Left ventricle myocardium inferior (tissue), 1 donor: ENCODE results near the gene CEPT1. TPM values are rescaled to one million over a fixed set of nuclear protein-coding genes. Genes with fewer than 3 reads are reported as not detected.
"Not testable (repeated sequence)": the region's sequence is repeated elsewhere in the genome, so short reads cannot be mapped to it uniquely, and the experiment has no call there.

Experiments used
- DNase-seq: peaks from one replicate; pipeline ENCODE4 v3.0.0-alpha.2; 2020
- H3K27ac ChIP-seq: fragments of 200-600 bp; replicated peaks from 2 replicates; pipeline ENCODE4 v1.8.0; 2021
- H3K27me3 ChIP-seq: fragments of 200-600 bp; 2 replicates; pipeline ENCODE4 v1.8.0; 2021; ENCODE audit warnings: low read depth
- H3K36me3 ChIP-seq: fragments of 200-600 bp; 2 replicates; pipeline ENCODE4 v1.8.0; 2021
- H3K4me1 ChIP-seq: fragments of 200-600 bp; 2 replicates; pipeline ENCODE4 v1.8.0; 2021
- H3K4me3 ChIP-seq: fragments of 200-600 bp; 2 replicates; pipeline ENCODE4 v1.8.0; 2021; ENCODE audit warnings: mild to moderate bottlenecking, moderate library complexity
- H3K9me3 ChIP-seq: fragments of 200-600 bp; replicated peaks from 2 replicates; pipeline ENCODE4 v1.8.0; 2021
- CTCF ChIP-seq: fragments of 200-600 bp; IDR thresholded peaks from 2 replicates; pipeline ENCODE4 v1.8.0; 2021; ENCODE audit warnings: antibody characterized with exemption, mild to moderate bottlenecking, borderline replicate concordance
- intact Hi-C: fragments of 100-400 bp; cut with micrococcal nuclease; formaldehyde crosslinking; loops from one replicate; pipeline ENCODE4 v1.11.0; 2022
- long read RNA-seq: library from polyadenylated mRNA; unstranded; transcript quantifications from one replicate; pipeline ENCODE4 v2.0.0, GENCODE V29; 2021
- total RNA-seq: library from RNA; stranded (reverse); fragmentation: NEBNext Ultra II Directional; extraction: Animal tissue kit (Norgen Biotek cat#: 25700); gene quantifications from one replicate; pipeline ENCODE4 v1.2.1, GENCODE V29; 2021
- donor health status: DM: no; HTN: yes; CAD: no; lungs with severe emphysema.

The CEPT1 gene
- 14.0 TPM for total RNA-seq
- long read RNA-seq, transcript CEPT1-201 (9 exons, 2,198 nt) = major isoform, 7 of 14 reads
- long read RNA-seq, partial matches to known transcripts = 0 of 14 reads
- long read RNA-seq, other reads (novel, unspliced or antisense) = 7 of 14 reads

GRCh38 chr1:111139956-111140679, at the start of gene CEPT1, which contains the start of gene DRAM2:
Gene CEPT1, plus strand, starts transcription at chr1:111140223. Its CDS starts 7,492 bp downstream, at chr1:111147715.
Gene DRAM2, minus strand, starts transcription at chr1:111140093. Its CDS starts 8,539 bp downstream, at chr1:111131554.
- peaks cover 42% of the 10 kb centered on the region for H3K4me1 ChIP-seq
- no peak for TF ChIP-seq CTCF
- intact Hi-C loops = no loop called here
- H3K27me3 ChIP-seq = no peaks in the 10 kb centered on the region
- peak; percentile 94 for DNase-seq
- no peaks in the 10 kb centered on the region for H3K9me3 ChIP-seq
- H3K27ac ChIP-seq = peak within 1 kb of the TSS; percentile 95
- H3K36me3 ChIP-seq = peaks cover 26% of the 10 kb centered on the region
- H3K4me3 ChIP-seq = peak within 1 kb of the TSS; percentile 96

- peaks cover 73% of the 10 kb centered on the region for H3K9me3 ChIP-seq
- H3K4me1 ChIP-seq, H3K4me3 ChIP-seq, H3K27ac ChIP-seq, intact Hi-C loops, H3K36me3 ChIP-seq, H3K27me3 ChIP-seq, DNase-seq: not testable (repeated sequence)
Measured at GRCh38 chr1:111095421-111095820, 44.6 kb upstream of the CEPT1 start.

GRCh38 chr1:111097356-111098099, 42.5 kb upstream of the CEPT1 start:
- intact Hi-C loops = no loop called here
- Histone ChIP-seq H3K4me3 (no peak overlapping the region), H3K9me3 (peaks cover 86% of the 10 kb centered on the region), H3K4me1 (no peaks in the 10 kb centered on the region), H3K27me3 (no peaks in the 10 kb centered on the region), H3K27ac (no peak overlapping the region), H3K36me3 (peaks cover 4% of the 10 kb centered on the region)
- TF ChIP-seq CTCF = no peak
- no peak for DNase-seq

- no peak for DNase-seq
- no peak for TF ChIP-seq CTCF
- Histone ChIP-seq H3K27ac (no peak overlapping the region), H3K9me3 (peaks cover 75% of the 10 kb centered on the region), H3K4me1 (no peaks in the 10 kb centered on the region), H3K4me3 (no peak overlapping the region), H3K27me3 (no peaks in the 10 kb centered on the region), H3K36me3 (peaks cover 4% of the 10 kb centered on the region)
- intact Hi-C loops = no loop called here
Measured at GRCh38 chr1:111099289-111099688, 40.7 kb upstream of the CEPT1 start.

GRCh38 chr1:111101854-111102642, 38.0 kb upstream of the CEPT1 start:
- H3K27ac ChIP-seq = no peak overlapping the region
- no peaks in the 10 kb centered on the region for H3K4me1 ChIP-seq
- intact Hi-C loops = no loop called here
- peaks cover 47% of the 10 kb centered on the region for H3K9me3 ChIP-seq
- TF ChIP-seq CTCF = no peak
- H3K4me3 ChIP-seq = no peak overlapping the region
- no peak for DNase-seq
- no peaks in the 10 kb centered on the region for H3K27me3 ChIP-seq
- H3K36me3 ChIP-seq = peaks cover 4% of the 10 kb centered on the region
